ENCODE data around the gene WDR82.

Gene WDR82

DNA sequence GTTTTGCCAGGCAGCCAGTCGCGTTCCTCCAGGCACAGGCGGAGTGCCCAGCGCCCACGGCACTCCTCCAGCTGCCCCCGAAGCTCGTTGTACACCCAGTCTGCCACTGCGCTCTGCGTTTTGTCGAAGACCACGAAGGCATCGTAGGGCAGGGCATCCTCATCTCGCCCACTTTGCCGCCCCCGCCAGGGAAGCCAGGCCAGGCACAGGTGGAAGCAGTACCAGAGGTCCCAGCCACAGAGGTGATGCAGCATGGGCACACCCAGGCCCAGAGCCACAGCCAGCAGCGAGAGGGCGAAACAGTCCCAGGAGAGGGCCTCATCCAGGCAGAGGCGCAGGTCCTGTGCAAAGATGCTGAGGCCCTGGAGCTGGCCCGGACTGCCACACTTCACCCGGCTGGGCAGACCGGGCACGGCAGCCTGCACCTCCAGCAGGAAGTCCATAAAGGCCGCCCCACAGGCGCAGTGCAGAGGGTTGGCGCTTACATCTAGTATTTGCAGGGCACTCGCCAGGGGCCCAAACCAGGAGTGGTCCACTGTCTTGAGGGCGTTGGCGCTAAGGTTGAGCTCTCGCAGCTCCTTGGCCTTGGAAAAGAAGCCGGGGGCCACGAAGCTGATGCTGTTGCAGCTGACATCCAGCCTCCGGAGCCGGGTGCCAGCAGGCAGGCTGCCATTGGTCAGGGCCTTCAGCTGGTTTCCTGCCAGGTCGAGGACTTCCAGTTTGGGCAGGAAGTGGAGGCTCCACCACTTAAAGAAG lies 56.7 kb downstream of the WDR82 start:
- peak; percentile 63 for DNase-seq

DNA sequence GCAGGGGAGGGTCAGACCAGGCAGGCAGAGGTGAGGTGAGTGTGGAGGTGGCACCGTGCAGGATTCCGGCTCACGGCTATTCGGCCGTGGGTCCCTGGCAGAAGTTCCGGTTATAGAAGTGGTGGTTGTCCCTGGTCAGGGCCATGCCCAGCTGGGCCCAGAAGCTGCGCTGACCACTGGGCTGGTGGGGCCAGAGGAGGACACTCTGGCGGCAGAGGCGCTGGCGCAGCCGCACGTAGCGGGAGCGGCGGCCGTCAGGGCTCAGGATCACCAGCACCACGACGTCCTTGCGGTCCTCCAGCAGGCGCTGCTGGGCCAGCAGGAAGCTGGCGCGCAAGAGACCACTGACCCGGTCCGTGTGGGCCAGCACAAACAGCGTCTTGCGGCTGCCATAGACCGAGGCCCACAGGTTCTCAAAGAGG lies 57.3 kb downstream of the WDR82 start:
- no peak for DNase-seq

DNA sequence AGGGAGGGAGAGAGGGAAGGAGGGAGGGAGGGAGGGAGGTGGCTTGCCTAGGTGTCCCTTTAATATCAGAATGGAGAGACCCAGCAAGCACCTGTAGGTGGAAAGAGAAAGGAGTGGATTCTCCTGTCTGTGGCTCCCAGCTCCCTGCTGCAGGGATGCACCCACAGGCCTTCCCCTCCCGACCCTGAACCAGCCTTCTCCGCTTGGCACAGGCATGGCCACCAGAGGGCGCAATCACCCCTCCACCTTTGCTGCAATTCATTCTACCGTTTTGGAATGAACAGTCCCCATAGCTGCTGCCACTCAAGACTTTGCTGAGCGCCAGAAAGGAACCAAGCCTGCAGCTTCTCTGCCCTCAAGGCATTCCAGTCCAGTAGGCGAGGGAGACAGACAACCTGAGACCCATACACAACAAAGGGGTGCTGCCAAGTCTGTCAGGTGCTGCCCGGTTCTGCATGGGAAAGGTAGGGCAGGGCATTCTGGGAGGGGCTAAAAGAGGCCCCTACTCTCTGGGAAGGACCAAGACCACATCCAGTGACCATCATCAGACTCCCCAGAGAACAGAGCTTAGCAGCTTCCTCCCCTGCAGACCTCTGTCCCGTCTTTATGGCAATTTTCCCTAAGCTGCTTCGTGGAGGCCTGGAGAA lies 57.9 kb downstream of the WDR82 start:
- peak; percentile 91 for DNase-seq

DNA sequence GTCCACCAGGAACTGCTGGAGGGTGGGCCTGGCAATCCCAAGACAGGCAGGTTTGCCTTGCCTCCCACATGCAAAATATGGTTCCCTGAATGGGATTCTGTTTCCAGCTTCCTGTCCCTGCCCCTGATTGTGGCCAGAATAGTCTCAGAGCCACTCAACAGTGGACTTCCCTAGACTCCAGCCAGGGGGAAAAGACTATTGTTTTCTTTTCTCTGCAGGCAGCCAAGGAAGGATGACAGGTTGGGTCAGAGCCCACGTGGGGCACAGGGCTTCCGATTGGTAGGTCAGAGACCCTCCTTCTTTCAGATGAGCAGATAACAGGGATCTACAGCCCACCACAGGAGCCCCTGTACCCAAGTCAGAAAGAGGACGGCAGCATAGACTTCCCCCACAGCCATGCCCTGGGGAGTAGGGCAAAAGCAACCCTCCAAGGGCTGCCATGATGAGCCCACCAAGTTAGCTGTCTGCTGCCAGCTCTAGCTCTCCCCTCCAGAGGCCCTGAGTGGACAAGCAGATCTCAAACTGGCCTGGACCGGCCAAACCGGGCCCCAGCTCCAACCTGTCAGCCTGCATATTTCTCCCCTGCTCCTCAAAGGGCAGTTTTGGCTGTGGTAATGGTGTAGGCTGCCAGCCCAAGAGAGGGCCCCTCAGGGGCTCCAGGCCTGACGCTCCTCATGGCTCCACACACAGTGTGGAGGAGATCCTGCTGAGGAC lies 59.4 kb downstream of the WDR82 start:
- DNase-seq = no peak

DNA sequence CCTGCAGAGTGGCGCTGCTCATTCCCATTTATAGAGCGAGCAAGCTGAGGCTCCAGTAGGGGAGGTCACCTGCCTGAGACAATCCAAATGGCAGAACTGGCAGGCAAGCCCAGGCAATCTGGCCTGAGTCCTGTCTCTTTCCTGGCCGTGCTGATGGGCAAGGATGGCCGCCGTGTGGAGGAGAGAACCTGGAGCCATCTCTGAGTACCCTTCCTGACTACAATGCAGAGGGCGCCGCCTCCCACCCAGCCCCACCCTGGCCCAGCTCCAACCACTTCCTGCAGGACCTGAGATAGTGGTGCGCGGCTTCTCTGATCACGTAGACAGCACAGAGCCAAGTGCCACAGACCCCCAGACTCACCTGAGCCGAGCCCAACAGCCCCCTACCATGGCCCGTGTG lies 60.0 kb downstream of the WDR82 start:
- peak; percentile 27 for DNase-seq

DNA sequence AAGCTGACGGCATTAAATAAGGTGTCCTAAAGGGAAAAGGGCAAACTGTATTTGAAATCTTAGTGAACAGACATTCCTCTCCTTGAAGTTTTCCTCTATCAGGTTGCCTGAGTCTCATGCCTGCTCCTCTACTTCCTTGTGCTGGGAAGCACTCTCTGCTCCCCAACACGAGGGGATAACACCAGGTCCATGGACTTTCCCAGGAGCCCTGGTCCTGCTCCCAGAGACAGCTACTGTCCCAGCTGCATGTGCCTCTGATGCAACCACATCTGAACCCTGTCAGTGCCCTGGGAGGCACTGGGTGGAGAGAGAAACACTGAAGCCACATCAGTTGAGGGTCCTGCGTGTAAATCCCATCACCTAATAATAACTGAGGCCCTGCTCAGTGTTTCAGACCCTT lies 60.4 kb downstream of the WDR82 start:
- no peak for DNase-seq

DNA sequence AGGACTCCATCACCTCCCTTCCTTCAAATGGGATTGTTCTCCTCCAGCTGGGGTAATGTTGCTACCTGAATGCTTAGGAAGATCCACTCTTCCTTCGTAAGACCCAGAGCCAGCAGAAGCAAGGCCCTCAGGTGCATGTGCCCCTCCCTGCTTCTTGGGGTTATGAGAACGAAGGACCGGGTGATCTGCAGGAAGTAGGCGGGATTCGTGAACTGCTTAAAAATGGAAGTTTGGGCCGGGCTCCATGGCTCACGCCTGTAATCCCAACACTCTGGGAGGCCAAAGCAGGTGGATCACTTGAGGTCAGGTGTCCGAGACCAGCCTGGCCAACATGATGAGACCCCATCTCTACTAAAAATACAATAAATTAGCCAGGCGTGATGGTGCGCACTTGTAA lies 61.0 kb downstream of the WDR82 start:
- DNase-seq = no peak

DNA sequence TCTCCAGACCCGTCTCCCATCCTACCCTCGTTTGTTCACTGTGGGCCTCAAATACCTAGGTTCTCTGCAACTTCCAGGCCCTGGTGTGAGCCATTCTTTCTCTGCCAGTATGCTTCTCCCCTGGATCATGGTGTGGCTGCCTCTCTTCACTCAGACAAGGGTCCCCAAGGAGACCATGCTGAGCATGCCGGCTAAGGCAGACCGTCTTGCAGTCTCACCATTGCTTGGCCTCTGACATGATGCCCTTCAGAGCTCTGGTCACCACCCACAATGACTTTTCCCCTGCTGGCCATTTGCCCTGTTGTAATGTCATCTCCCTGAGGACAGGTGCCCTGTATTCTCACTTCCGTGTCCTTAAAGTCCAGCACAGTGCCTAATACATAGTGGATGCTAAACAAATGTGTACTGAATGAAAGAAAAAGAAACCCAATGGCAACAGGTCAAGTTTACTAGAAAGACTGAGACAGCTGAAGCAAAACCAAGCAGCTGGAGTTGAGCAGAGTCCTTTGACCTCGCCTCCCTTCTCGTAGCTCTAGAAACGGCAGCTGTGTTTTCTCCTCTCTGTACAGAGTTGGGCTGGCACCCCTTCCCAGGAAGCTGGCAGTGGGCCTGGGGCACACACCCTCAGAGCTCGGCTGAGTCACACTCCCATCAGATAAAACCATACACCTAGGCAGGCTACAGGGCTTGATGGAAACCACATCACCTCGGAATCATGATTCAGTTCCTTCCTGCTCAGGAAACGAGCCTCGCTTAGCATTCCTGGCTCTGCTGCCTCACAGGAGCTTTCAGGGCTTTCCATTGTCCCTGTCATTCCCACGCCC lies 61.7 kb downstream of the WDR82 start:
- DNase-seq = peak; percentile 75

DNA sequence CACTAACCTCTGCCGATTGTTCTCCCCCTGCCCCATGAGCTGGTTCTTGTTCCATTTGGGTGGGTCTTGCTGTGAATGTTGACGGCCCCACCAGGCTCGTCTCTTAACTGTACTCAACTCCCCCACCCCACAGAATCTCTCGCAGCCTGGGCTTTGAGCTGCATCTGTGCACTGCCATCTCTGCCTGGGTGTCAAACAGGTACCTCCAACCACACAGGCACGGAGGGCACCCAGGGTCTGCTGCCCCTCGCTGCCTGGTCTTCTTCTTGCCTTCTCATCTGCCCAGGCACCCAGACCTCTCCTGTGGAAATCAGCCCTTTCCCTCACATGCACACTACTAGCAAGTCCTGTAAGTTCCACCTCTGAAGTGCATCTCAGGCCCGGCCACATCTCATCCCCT lies 63.1 kb downstream of the WDR82 start:
- DNase-seq = no peak

DNA sequence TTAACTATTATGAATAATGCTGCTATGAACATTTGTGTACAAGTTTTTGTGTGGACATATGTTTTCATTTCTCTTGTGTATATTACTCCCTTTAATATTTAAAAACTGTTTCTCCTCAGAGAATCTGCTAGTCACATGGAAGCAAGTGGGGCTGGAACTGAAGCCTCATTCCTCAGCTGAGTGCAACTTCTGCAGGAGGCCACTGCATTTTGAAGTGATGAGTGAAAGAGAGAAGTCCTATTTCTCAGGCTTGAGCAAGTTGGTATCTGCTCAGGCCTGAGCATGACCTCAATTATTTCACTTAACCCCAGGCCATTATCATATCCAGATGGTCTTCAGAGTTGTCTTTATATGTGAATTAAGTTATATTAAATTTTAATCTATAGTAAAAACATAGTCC lies 64.5 kb downstream of the WDR82 start:
- no peak for DNase-seq

DNA sequence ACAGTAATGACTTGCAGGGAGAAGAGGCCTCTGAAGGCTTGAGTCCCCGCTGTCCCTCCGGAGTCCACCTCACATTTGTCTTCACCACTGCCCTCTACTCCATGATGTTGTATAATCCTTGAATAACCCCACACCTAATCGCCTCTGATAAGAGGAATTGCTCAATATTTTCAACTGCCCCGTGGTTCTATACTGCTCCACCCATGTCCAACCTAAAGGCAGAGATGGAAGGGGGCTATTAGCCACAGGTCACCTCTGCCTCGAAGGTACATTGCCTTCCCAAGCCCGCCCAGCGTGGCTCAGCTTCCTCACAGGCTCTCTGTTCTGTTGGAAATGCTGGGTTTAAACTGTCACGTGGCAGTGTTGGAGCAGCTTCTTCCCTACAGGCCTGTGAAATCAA lies 65.4 kb downstream of the WDR82 start:
- no peak for DNase-seq

DNA sequence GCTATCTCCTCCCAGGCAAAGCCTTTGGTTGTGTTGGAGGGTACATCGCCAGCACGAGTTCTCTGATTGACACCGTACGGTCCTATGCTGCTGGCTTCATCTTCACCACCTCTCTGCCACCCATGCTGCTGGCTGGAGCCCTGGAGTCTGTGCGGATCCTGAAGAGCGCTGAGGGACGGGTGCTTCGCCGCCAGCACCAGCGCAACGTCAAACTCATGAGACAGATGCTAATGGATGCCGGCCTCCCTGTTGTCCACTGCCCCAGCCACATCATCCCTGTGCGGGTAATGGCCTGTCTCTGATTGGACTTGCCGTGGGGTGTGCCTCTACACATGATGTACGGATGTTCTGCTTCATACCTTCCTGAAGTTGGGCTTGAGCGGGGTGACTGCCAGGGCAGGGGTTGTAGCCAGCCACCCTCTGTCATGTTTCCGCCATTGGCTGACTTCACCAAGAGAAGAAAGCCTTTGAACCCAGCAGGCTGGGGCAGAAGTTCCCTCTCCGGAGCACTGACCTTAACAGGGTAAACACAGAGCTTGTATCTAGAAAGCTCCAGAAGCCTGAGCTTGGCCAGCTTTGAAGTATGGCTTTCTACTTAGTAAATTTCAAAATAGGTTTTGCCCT lies 67.1 kb downstream of the WDR82 start:
- no peak for DNase-seq

DNA sequence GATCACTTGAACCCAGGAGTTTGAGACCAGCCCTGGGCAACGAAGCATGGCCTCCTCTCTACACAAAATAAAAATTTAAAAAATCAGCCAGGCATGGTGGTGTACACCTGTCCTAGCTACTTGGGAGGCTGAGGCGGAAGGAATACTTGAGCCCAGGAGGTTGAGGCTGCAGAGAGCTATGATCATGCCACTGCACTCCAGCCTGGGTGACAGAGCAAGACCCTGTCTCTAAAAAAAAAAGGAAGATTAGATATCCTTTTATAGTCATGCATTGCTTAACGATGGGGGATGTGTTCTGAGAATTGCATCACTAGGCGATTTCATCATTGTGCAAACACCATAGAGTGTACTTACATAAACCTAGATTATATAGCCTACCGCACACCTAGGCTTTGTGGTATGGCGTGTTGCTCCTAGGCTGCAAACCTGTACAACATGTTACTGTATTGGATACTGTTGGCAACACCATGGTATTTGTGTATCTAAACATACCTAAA lies 67.9 kb downstream of the WDR82 start:
- DNase-seq = no peak

DNA sequence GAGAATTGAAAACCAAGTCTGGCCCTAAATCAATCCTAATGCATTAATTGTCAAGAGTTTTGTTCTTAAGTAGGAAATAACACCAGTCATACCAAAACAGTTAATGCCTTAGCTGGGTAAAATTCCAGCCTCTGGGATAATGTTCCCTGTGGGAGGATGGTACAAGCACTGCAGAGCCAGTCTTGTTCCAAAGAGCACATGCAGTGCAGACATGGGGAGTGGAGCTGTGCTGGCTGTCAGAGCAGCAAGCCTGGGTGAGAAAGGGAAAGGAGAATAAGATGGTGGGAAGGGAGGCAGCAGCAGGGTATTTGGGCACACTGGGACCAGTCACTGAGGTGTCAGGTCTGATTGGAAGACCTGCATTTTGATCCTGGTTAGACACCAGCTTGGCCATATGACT lies 68.4 kb downstream of the WDR82 start:
- DNase-seq = no peak

DNA sequence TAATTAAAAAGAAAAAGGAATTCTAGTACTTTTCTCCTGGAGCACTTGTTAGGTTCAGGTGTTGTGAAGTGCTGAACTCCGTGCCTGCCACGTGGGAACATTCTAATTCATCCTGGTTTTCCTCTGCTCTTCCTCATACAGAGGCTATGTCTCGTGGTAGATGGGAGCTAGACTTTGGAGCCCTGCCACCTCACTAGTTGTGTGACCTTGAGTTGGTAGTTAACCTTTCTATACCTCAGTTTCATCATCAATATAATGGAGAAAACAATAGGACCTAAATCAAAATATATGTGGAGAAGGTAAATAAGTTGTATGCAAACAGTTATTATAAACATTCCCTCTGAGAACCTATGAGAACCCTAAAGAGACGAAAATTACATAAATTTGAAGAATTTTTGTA lies 69.9 kb downstream of the WDR82 start:
- DNase-seq = no peak

DNA sequence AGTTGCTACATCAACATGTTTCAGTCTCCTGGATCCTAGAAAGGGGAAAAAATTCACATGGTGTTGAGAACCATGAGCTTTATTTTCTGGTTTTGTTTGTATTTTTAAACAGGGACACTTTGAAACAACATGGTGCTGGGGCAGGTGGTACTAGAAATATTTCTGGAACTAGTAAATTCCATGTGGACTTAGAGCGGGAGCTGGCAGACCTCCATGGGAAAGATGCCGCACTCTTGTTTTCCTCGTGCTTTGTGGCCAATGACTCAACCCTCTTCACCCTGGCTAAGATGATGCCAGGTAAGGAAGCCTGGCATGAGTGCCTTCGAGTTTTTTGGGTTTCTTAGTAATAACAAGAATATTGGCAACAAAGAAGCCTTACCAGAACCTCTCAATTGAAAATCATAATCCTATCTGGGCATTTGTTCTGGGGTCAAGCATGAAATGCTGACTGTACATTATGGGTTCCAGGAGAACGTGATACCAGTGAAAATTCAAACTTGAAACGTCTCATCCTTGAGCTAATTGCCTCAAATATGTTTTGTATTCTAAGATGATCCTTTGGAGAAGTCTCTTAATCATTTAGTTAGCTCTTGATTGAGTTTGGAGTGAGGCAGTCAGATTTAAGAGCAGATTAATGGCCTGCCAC lies 72.6 kb downstream of the WDR82 start:
- no peak for DNase-seq
